Measurements from ENCODE around the gene MDM1.
A peak's percentile ranks its signal among the peaks of the same experiment; 100 is the strongest.

The MDM1 gene

DNA sequence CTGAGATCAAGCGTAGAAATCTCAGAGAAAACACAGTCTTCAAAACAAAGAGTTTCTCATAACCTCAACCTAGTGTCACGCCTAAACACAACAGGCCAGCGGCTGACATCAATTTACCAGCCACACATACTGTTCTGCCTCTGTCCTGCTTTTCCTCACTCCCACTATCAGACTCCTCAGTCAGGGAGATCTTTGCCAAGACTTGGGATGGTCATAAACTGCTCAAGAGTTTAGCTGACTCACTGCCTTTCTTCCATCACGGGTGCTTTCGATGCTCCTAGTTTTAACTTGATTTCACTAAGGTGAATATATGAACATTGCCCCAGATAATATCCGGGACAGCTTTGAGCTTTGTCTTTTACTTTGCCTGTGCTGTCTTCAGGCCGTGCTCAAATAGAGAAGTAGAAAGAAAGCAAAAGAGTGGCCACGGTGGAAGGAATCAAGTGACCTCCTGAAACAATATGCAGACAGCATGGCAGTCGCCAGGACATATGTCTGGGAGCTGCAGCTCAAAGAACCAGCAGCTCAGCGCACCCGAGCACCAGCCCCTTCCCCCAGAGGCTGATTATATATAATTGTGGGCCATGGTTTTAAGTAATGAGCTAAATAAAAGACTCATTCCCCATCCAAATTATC is 12.1 kb downstream of the MDM1 start:
- DNase-seq, result no peak

DNA sequence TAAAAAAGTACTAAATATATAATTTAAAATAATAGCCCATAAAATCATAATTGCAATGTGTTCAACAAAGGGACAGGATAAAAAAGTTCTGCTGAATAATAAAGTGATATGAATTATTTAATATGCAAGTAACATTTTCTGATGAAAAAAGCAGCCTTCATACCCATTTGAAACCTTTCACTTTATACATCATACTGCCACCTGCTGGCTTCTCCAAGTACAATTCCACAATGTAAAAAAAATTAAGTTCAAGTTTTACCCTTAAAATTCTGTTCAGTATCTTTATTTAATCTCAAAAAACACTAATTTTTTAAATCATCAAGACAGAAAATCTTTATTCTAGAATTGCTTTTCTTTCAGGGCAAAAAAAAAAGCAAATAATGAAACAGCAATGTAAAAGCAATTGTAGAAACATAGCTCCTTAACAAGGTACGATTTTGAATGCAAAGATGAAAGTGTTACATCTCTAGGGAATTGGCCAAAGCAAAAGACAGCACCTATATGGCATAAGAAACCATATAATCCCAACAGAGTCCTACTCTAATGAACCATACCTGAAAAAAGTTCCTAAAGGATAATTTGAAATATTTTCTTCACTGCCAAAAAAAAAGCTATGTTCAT is 15.0 kb downstream of the MDM1 start:
- DNase-seq, result peak in 3 of 4 experiments; percentile 9 to 17 (median 10)

DNA sequence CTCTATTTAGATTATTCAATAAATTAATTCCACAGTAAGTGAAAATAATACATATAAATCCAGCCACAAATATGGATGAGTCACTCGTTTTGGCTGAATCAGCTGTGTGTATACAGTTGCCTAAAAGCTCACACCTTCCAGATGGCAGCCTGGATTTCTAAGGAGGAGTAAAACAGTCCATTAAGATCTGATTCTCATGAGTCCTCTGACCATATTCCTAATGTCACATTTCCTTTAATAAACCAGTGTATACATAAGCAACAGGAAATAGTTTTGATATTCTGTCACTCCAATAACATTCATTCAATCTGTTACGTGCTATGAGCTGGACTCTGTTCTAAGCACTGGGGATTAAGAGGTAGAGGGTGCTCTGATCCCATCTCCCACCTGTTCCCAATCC is 21.8 kb downstream of the MDM1 start:
- DNase-seq, result no peak

DNA sequence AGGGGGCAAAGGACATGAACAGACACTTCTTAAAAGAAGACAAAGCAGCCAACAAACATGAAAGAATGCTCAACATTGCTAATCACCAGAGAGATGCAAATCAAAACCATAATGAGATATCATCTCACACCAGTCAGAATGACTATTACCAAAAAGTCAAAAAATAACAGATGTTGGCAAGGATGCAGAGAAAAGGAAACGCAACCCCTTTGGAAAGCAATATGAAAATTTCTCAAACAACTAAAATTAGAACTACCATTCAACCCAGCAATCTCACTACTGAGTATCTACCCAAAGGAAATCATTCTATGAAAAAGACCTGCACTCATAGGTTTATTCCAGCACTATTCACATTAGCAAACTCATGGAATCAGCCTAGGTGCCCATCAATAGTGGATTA is 25.6 kb downstream of the MDM1 start:
- DNase-seq, result no peak

DNA sequence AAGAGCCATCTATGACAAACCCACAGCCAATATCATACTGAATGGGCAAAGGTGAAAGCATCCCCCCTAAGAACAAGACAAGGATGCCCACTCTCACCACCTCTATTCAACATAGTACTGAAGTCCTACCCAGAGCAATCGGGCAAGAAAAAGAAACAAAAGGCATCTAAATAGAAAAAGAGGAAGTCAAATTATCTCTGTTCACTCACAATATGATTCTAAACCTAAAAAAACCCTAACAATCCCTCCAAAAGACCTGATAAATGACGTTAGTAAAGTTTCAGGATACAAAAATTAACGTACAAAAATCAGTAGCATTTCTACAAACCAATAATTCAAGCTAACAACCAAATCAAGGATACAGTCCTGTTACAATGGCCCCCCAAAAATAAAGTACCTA is 26.9 kb downstream of the MDM1 start:
- DNase-seq, result no peak

DNA sequence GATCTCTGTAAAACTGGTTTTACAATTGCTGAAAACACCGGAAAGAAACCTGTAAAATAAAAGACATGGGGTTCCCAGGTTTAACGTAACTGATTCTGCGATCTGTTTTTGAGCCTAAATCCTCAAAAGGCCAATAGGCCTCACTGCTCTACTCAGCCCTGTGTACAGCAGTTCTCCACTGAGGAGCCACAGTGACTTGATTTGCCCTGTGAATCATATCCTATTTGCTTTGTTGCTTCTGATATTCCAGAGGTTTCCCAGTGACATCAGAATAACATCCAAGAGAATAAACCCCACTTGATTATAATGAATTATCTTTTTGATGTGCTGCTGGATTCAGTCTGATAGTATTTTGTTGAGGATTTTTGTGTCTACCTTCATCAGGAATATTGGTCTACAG is 27.5 kb downstream of the MDM1 start:
- no peak for DNase-seq

DNA sequence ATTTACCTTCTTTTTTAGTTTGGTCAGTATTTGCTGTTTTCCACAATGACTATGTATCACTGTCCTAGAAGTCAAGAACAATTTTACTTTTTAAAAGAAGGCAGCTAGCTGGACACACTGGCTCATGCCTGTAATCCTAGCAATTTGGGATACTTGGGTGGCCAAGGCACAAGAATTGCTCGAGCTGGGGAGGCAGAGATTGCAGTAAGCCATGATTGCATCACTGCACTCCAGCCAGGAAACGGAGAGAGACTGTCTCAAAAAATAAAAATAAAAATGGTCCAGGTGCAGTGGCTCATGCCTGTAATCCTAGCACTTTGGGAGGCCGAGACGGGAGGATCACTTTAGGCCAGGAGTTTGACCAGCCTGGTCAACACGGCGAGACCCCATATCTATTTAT is 28.3 kb downstream of the MDM1 start:
- no peak for DNase-seq

DNA sequence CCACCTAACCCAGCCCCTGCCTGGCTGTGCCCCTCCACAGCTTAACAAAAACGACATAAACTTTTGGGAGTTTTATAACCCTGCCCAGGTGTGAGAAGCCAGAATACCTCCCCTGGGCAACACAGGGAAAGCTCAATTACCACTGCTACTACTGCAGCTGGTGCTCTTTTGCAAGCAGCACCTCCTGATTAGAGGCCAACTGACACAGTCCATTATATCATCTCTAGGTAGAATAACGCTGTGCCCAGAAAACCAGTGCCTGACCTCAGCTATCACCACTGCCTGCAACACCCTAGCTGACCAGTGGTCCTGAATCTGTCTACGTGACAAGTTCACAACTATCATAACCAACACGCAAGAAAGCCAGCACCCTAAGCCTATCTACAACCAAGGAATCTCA is 34.2 kb downstream of the MDM1 start:
- DNase-seq, result no peak

DNA sequence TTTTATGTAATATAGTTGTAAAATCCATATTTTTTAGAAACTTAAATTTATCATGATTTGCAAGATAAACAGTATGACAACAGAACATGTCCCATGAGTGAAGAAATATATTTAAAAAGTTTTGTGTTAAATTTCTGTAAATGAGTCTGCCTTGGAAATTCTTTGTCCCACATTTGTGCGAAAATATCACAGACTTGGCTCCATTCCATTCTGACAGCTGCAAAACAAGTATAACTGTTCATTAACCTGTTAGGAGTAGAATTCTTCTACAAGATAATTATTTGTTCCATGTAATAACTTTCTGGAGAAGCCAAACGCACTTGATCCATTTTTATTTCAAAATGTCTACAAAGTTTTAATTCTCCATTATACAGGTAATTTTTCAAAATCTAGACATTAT is 37.9 kb downstream of the MDM1 start:
- no peak for DNase-seq

DNA sequence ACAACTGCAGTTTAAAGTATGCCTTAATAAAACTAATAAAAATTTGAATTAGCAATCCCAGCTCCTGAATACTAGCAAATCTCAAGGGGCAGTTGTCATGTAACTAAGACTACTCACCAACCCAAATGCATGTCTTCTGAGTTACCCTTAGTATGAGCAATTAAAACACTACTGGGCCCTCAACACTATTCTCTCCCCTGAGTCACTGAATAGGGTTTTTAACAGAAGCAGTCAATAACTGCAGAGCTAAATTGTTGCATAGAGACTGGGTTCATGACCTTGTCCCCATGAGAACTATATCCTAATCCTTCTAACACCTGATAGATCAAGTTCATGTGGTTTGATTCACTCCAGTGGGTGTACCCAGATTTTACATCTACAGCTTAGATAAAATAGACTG is 38.8 kb downstream of the MDM1 start:
- no peak for DNase-seq

DNA sequence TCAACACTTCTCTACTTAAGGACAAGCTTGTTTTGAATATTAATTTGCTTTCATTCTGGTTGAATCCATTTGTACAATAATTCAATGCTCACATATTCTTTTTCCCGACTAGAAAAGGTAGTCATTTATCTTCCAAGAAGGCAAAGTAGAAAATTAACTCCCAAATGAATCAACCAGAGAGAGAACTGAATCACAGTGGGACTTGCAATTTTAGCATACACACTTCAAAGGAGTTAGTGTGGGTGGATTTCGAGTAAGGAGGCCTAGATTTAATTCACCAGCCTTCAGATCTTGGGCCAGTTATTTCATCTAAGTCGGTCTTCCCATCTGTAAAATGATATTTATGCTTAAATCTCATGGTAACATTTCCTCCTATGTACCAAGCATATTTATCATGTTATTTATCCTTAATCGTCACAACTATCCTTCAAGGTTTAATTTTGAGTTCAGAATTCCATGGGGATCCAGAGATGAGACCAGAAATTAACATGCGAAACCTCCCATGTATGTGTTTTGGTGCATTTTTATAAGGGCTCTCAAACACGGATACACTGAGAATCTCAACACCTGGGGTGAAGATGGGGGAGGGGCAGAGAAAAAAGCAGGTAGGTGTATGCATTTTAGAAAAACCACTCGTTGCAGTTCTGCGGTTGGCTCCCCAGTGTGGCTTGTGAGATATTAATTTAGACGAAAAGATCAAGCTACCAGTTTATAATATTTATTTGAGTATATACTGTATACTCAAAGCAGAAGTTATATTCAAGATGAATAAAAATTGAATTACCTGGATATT is 39.8 kb downstream of the MDM1 start:
- DNase-seq, result no peak

DNA sequence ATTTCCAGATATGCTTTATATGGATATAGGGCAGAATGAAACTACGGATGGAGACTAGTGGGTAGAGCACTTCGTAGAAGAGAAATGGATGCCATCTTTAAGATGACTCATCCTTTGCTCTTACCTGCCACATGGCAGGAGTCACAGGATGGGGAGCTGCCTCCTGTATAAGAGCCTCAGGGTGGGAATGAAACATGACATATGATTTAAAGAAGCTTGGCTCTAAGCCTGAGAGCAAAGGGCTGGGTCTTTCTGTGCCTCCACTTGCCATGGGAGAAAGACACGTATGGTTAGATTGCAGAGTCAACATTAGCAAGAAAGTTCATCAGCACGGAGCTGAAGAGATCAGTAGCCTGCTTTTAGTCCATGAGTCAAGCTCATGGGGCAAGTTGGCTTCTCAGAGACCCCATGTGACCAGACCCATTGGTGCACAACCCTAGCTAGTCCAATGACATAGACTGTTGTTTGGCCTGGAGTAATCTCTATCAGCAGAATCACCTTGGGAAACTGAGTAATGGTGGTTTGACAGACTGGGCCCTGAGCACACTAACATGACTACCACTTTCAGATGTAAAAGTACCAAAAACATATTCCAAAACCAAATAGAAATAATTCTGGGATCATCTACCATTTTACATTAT is 40.6 kb downstream of the MDM1 start:
- DNase-seq, result no peak

DNA sequence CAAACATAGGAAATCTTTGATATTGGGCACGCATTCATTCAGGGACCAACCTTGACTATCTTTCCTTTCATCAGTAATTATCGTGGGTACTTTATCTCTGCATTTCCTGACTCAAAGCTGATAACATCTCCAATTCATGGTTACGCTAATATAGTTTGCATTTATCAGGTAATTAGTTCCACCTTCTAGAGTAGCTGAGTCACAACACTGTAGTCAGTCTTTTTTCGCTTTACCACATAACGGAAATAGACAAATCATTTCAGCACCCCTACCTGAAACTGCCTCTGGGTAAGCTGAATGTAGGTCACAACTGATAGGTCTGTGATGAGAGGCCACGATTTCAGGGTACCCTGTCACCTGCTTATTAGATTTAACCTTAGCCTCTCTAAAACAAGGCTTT is 42.0 kb downstream of the MDM1 start:
- no peak for DNase-seq

DNA sequence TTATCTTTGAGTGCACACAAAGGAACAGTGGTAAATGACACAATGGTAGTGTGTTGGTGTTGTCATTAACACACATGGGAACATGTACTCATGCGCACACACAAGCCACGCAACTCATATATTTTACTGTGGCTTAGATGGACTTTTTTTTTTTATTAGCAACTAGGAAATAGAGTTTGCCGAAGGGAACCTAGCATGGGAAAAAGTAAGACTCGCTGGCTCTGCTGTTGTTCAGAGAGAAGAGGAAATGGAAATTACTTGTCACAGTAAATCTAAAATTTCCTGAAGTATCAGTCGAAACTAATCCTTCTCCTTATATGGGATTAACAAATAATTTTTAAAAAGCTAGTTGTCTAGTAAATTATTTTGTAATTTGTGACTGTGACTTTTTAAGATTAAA is 45.1 kb downstream of the MDM1 start:
- DNase-seq, result no peak

DNA sequence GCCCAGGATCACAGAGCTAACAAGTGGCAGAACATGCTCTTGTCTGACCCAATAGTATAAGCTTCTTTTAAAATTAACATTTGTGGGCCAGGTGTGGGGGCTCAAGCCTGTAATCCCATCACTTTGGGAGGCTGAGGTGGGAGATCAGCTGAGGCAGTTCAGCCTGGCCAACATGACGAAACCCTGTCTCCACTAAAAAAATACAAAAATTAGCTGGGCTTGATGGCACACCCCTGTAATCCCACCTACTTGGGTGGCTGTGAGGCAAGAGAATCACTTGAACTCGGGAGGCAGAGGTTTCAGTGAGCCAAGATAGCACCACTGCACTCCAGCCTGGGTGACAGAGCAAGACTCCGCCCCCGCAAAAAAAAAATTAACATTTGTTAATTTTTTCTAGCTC is 45.8 kb downstream of the MDM1 start:
- DNase-seq, result no peak

DNA sequence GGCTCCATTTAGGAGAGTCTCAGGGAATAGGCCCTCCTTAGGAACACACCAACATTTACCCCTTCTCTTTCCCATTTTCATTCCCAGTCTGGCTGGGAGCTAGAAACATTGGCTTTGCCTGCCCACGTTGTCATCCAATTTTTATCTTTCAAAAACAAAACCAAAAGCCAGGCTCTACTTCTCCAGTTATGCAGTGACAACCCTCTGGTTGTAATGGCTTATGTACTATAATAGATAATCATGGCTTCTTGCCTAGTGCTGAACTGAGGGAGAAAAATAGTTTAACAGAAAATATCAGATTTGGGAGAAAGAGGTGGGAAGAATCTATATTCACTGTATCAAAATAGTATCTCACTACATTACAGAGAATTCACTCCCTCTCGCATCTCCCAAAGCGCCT is 46.6 kb downstream of the MDM1 start:
- DNase-seq, result no peak

DNA sequence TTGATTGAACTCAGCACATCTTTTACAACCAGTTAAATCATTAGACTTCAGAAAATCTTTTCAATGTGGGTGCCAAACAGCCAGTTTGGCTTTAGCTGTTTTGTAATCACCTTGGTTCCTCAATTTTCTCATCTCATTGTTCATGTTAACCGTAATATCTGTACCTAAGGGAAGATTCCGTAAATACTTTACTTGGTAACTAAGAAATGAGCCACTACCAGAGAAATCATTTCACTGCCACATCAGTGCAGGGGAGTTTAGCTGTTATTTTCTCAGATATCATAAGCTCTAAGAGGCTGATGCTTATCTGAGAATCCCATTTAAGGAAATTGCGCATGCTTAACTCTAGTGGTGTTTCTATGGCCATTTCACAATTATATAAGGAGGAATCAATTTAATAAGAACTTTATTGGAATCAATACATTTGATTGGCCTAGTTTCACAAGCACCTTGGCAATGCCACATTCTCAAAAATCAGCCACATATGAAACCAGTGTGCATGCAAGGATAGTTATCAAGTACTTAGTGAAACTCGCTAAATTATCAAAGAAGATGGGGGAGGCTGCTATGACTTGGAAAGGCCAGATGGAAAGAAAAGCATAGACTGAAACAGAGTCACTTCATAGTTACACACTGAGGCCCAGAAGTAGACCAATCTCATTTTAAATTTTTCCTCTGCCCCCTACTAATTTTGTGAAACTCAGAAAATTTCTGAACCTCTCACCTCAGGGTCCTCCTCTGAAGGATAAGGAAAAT is 50.7 kb downstream of the MDM1 start:
- DNase-seq, result no peak

DNA sequence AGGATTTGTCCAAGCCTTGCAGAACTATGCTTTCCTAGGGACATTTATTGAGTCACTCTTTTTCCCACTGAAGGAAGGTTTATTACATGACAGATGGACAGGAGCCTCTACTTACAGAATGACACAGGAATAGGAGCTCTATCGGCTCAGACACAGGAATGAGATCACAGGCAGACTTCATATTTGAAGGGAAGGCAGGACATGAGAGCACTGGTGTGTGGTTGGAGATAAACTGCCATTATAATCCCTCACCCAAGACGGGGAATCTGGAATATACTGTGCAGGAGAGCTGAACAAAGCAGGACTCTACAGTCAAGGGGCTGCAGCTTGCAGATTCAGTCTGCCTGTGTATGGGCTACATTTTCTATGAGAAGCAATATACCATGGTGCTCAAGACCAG is 51.9 kb downstream of the MDM1 start:
- DNase-seq, result no peak

DNA sequence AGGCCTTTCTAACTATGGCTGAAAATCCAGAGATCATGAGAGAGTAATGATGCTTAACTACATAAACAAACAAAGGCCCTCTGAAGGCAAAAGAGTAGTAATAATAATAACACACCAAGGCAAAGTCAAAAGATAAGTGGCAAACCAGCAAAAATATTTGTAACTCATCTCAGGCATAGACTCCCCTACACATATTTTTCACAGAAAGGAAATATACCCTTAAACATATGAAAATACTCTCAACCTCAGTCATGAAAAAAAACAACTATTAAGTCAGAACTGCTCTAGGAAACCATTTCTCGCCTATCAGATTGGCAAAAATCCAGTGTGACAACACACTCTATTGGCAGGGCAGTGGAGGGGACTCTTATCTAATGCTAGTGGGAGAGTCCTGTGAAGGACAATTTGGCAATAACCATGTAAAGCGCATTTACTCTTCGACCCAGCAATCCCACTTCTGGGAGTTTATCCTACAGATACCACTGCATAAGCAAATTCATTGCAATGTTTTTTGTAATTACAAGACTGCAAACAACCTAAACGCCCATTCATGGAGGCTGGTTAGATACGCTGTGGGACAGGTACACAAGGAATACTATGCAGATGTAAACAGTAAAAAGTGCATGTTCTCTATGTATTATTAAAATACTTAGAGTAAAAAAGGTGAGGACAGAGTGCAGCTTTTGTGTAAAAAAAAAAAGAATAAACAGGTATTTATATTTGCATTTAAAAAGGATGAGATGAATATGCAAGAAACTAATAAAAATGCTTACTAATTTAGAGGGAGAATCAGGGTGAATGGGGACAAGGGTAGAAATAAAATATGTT is 52.7 kb downstream of the MDM1 start:
- no peak for DNase-seq

DNA sequence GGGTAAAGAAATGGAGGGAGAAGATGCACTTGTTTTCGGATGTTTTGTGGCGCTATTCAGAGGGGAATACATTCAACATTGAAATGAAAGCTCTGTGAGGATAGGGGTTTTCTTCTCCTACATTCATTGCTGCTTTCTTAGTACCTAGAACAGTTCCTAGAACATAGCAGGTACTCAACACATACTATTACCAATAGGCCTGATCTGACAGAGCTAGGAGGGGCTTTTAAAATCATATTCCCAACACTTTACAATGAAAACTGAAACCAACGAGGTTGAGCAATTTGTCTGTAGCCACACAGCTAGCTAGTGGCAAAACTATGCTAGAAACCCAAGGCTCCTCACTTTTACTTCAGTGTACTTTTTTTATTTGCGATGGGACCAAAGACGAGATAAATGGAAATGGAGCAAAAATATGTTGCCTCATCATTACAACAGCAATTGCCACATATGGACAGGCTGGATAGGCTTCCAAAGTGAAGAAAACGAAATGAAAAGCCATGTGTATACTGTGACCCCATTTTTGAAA is 55.7 kb downstream of the MDM1 start:
- DNase-seq, result no peak

DNA sequence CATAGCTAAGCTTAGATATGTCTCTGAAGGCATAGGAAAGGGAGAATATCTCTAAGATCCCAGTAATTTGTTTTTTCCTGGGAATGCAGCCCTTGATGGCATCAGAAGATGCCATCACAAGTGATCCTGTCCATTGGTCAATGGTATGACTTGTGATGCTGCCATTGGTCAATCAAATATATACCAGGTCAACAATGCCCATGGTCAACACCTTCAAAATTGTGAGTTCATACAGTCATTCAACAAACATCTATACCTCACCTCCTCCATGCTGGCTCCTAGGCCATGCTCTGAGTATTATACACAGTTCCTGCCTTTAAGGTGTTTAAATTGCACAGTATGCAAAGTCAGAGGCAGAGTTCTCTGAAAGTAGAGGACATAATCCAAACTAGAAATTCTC is 59.4 kb downstream of the MDM1 start:
- DNase-seq, result no peak

DNA sequence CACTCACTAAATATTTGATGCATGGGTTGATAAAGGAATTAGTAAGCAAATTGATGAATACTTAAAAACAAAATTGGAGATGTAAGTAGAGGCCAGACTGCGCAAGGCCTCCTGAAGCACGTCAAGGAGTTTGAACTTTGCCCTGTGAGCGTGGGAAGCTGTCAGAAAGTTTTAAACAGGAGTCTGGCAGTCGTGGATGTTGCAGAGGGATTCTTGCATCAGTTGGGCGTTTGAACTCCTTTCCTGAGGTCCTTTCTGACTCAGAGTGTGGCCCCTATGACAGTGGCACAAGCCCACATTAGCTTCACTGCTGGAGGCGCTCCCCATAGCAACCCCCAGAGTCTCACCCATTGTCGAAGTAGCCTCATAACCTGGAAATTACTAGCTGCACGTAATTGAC is 60.8 kb downstream of the MDM1 start:
- DNase-seq, result no peak

Data from activated CD4-positive, CD25-positive, alpha-beta regulatory T cell (primary cell).